ACC112 (cell line): Measurements from ENCODE around the gene DNAH8.

Experiments
- H2AFZ ChIP-seq: fragments of 200-600 bp; sonication (generic); one replicate; pipeline ENCODE4 v1.6.0; 2017; ENCODE audit warnings: antibody characterized with exemption, low read length; ENCODE audit not compliant: unreplicated experiment
- H3K27ac ChIP-seq: fragments of 200-600 bp; sonication (generic); 2 replicates; pipeline ENCODE4 v1.5.1; 2014; ENCODE audit warnings: low read depth, mild to moderate bottlenecking, antibody characterized with exemption, low read length, moderate library complexity
- H3K27me3 ChIP-seq: fragments of 200-600 bp; sonication (generic); 2 replicates; pipeline ENCODE4 v1.6.1; 2014; ENCODE audit warnings: mild to moderate bottlenecking, antibody characterized with exemption, low read length, moderate library complexity, mixed read lengths; ENCODE audit not compliant: insufficient read depth
- H3K36me3 ChIP-seq: fragments of 200-600 bp; sonication (generic); 2 replicates; pipeline ENCODE4 v1.6.1; 2016; ENCODE audit warnings: mild to moderate bottlenecking, antibody characterized with exemption, low read length, moderate library complexity, mixed read lengths; ENCODE audit not compliant: insufficient read depth
- H3K4me1 ChIP-seq: fragments of 200-600 bp; sonication (generic); one replicate; pipeline ENCODE4 v1.6.1; 2016; ENCODE audit warnings: low read length, mixed read lengths; ENCODE audit not compliant: insufficient read depth, unreplicated experiment, control insufficient read depth
- H3K4me3 ChIP-seq: fragments of 200-600 bp; sonication (generic); 2 replicates; pipeline ENCODE4 v1.5.1; 2014; ENCODE audit warnings: mild to moderate bottlenecking, low read depth, low read length
- H3K79me2 ChIP-seq: fragments of 200-600 bp; sonication (generic); one replicate; pipeline ENCODE4 v1.6.0; 2016; ENCODE audit warnings: low read length; ENCODE audit not compliant: control insufficient read depth, unreplicated experiment, insufficient read depth

Gene DNAH8

GRCh38 chr6:38929560-38929959 lies 214.4 kb downstream of the DNAH8 start:
- Histone ChIP-seq H2AFZ (no peak overlapping the region), H3K27ac (no peak overlapping the region), H3K36me3 (no peaks in the 10 kb centered on the region), H3K4me1 (no peaks in the 10 kb centered on the region), H3K27me3 (peaks cover 58% of the 10 kb centered on the region), H3K79me2 (no peaks in the 10 kb centered on the region), H3K4me3 (no peak overlapping the region)

- no peak overlapping the region for H2AFZ ChIP-seq
- H3K79me2 ChIP-seq, result no peaks in the 10 kb centered on the region
- no peak overlapping the region for H3K27ac ChIP-seq
- peaks cover 43% of the 10 kb centered on the region for H3K27me3 ChIP-seq
- no peak overlapping the region for H3K4me3 ChIP-seq
- no peaks in the 10 kb centered on the region for H3K4me1 ChIP-seq
- no peaks in the 10 kb centered on the region for H3K36me3 ChIP-seq
These were observed 218.3 kb downstream of the DNAH8 start for GRCh38 chr6:38933426-38933825.

DNA sequence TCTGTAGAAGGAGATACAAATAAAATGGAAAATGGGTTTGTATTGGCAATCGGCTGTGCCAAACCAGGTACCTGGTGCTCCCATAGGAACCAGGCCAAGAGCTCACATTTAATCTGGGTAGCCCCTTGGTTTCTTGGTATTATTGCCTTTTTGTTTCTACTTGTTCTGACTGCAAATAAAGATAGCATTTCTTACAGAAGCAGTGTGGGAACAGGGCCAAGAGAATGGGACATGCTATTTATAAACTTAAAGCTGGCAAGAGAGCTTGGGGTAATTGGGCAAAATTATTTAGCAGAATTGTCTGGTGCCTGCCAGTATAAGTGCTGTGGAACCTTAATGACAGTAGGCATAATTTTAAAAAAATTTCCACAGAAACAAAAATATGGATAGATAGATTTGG lies 219.9 kb downstream of the DNAH8 start:
- no peaks in the 10 kb centered on the region for H3K4me1 ChIP-seq
- no peaks in the 10 kb centered on the region for H3K79me2 ChIP-seq
- H3K4me3 ChIP-seq, result no peak overlapping the region
- H3K27me3 ChIP-seq, result peaks cover 42% of the 10 kb centered on the region
- H3K27ac ChIP-seq, result no peak overlapping the region
- H2AFZ ChIP-seq, result no peak overlapping the region
- no peaks in the 10 kb centered on the region for H3K36me3 ChIP-seq

- no peak overlapping the region for H3K27ac ChIP-seq
- peaks cover 50% of the 10 kb centered on the region for H3K27me3 ChIP-seq
- no peak overlapping the region for H2AFZ ChIP-seq
- H3K36me3 ChIP-seq, result no peaks in the 10 kb centered on the region
- H3K4me1 ChIP-seq, result no peaks in the 10 kb centered on the region
- no peaks in the 10 kb centered on the region for H3K79me2 ChIP-seq
- H3K4me3 ChIP-seq, result no peak overlapping the region
These were observed 222.9 kb downstream of the DNAH8 start for GRCh38 chr6:38937839-38938613.

DNA sequence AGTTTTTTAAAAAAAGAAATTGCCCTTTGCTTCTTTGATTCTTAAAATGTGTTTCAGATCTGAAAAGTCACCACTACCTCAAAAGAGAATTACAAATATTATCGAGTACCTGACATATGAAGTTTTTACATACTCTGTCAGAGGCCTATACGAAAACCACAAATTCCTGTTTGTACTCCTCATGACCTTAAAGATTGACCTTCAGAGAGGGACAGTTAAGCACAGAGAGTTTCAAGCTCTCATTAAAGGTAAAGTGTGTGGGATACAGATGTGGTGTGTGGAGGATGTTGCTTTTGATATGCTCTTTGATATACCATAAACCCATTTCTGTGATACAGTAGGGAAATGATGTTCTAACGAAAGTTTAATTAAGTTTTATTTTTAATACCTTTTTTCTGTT lies 223.6 kb downstream of the DNAH8 start:
- Histone ChIP-seq H2AFZ (no peak overlapping the region), H3K4me3 (no peak overlapping the region), H3K4me1 (no peaks in the 10 kb centered on the region), H3K27me3 (peaks cover 57% of the 10 kb centered on the region), H3K79me2 (no peaks in the 10 kb centered on the region), H3K27ac (no peak overlapping the region), H3K36me3 (no peaks in the 10 kb centered on the region)

- Histone ChIP-seq H3K27ac (no peak overlapping the region), H3K4me1 (no peaks in the 10 kb centered on the region), H3K36me3 (no peaks in the 10 kb centered on the region), H3K4me3 (no peak overlapping the region), H3K79me2 (no peaks in the 10 kb centered on the region), H2AFZ (no peak overlapping the region), H3K27me3 (peaks cover 87% of the 10 kb centered on the region)
These were observed 227.3 kb downstream of the DNAH8 start for GRCh38 chr6:38942442-38942841.

DNA sequence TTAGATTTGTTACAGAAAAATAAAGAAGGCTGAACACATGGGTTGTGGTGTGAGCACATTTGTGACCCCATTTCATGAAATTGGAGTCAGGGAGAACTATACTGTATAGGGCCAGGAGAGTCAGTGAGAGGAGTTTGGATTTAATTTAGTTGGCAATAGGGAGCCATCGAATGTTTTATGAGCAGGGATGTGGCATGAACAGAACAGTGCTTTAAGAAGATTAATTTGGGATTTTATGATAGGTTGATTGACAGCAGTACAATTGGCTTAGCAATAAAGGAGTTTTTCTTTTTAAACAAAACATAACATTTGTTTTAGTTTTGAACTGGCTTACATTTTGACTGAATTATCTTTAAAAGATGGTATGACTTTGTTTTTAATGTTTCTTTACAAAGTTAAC lies 227.9 kb downstream of the DNAH8 start:
- H3K4me3 ChIP-seq, result no peak overlapping the region
- no peaks in the 10 kb centered on the region for H3K36me3 ChIP-seq
- H3K27me3 ChIP-seq, result peaks cover 87% of the 10 kb centered on the region
- no peak overlapping the region for H2AFZ ChIP-seq
- no peak overlapping the region for H3K27ac ChIP-seq
- no peaks in the 10 kb centered on the region for H3K4me1 ChIP-seq
- H3K79me2 ChIP-seq, result no peaks in the 10 kb centered on the region

DNA sequence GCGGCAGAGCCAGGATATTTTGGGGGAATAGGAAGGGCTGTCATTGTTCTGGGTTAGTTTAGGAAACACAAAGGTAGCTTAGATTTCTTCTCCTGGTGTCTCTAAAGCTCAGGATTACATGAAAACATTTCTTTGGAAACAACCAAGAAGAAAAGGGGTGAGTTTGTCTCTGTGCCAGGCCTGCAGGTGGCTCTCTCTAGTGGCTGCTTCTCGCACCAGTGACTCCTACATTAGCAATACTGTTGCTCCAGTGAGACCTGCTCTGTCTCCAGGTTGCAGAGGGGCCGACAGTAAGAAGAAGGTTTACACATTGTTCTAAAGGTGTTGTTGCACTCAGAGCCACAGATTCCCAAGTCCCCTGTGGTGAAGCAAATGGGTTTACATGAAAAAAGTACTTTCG lies 228.9 kb downstream of the DNAH8 start:
- H2AFZ ChIP-seq, result no peak overlapping the region
- no peaks in the 10 kb centered on the region for H3K36me3 ChIP-seq
- peaks cover 89% of the 10 kb centered on the region for H3K27me3 ChIP-seq
- H3K4me3 ChIP-seq, result no peak overlapping the region
- H3K79me2 ChIP-seq, result no peaks in the 10 kb centered on the region
- H3K27ac ChIP-seq, result no peak overlapping the region
- no peaks in the 10 kb centered on the region for H3K4me1 ChIP-seq

GRCh38 chr6:38944655-38945279 lies 229.7 kb downstream of the DNAH8 start:
- Histone ChIP-seq H3K79me2 (no peaks in the 10 kb centered on the region), H3K27me3 (peaks cover 89% of the 10 kb centered on the region), H3K36me3 (no peaks in the 10 kb centered on the region), H3K4me3 (no peak overlapping the region), H3K4me1 (no peaks in the 10 kb centered on the region), H2AFZ (no peak overlapping the region), H3K27ac (no peak overlapping the region)

DNA sequence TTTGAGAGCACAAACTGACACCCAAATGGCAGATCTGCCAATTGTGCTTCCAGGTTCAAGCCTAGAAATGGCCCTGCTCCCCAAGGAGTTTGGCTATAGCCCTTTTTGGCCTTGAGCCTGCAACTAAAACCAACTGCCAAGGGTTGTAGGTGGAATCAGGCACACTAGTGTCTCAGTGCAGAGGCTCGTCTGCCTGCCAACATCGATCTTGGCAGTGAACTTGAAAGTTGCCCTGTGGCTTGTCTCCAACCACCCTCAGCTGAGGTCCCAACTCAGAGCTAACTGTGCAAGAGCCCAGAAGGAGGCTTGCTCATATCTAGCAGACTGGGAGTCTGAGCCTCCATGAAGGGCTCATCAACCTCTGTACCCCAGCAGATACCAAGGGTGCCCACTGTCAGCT lies 240.8 kb downstream of the DNAH8 start:
- Histone ChIP-seq H3K27ac (no peak overlapping the region), H3K4me1 (no peaks in the 10 kb centered on the region), H2AFZ (no peak overlapping the region)

DNA sequence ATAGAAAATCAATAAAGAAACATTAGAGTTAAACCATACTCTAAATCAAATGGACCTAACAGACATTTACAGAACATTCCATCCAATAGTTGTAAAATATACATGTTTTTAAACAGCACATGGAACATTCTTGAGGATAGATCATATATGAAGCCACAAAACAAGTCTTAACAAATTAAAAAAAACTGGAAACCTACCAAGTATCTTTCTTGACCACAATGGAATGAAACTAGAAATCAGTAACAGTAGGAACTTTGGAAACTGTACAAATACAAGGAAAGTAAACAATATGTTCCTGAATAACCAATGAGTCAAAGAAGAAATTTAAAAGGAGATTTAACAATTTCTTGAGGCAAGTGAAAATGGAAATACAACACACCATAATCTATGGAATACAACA lies 242.3 kb downstream of the DNAH8 start:
- no peak overlapping the region for H3K4me3 ChIP-seq
- H3K79me2 ChIP-seq, result no peaks in the 10 kb centered on the region
- H2AFZ ChIP-seq, result no peak overlapping the region
- H3K27me3 ChIP-seq, result peaks cover 51% of the 10 kb centered on the region
- H3K27ac ChIP-seq, result no peak overlapping the region
- no peaks in the 10 kb centered on the region for H3K36me3 ChIP-seq
- H3K4me1 ChIP-seq, result no peaks in the 10 kb centered on the region

More for the DNA sequence above, 240.8 kb downstream of the DNAH8 start:
- Histone ChIP-seq H3K36me3 (no peaks in the 10 kb centered on the region), H3K79me2 (no peaks in the 10 kb centered on the region), H3K4me3 (no peak overlapping the region), H3K27me3 (peaks cover 58% of the 10 kb centered on the region)
